HepG2 (cell line): Measurements from ENCODE around the gene SRGAP3. TPM values are rescaled to one million over a fixed set of nuclear protein-coding genes. Genes with fewer than 3 reads are reported as not detected.

Source experiments
- E2F1 ChIP-seq: sonication (generic); formaldehyde crosslinking; IDR thresholded peaks from 2 replicates; pipeline ENCODE4 v1.5.0; 2020; ENCODE audit warnings: missing genetic modification reagents
- MYPOP ChIP-seq: sonication (generic); formaldehyde crosslinking; IDR thresholded peaks from 2 replicates; pipeline ENCODE4 v1.8.1; 2023; ENCODE audit warnings: mild to moderate bottlenecking, moderate library complexity, missing genetic modification reagents
- MZF1 ChIP-seq: sonication (generic); formaldehyde crosslinking; IDR thresholded peaks from 2 replicates; pipeline ENCODE4 v1.8.1; 2023; ENCODE audit warnings: mild to moderate bottlenecking, missing genetic modification reagents, borderline replicate concordance
- RORA ChIP-seq: sonication (generic); formaldehyde crosslinking; IDR thresholded peaks from 2 replicates; pipeline ENCODE4 v1.5.0; 2020; ENCODE audit warnings: mild to moderate bottlenecking, missing genetic modification reagents, moderate library complexity
- ZNF101 ChIP-seq: sonication (generic); formaldehyde crosslinking; IDR thresholded peaks from 2 replicates; pipeline ENCODE4 v1.4.0; 2020; ENCODE audit warnings: mild to moderate bottlenecking, low read depth, missing genetic modification reagents, borderline replicate concordance
- ZNF142 ChIP-seq: sonication (generic); formaldehyde crosslinking; IDR thresholded peaks from 2 replicates; pipeline ENCODE4 v1.4.0; 2020; ENCODE audit warnings: missing genetic modification reagents
- polyA plus RNA-seq, 8 experiments: library from polyadenylated mRNA; depleted of rRNA in 3 of 8; stranded (reverse) in 7 of 8; unstranded in 1 of 8; fragments of >200 nt; fragmentation: Illumina TruSeq in 4 of 8; extraction: Trizol in 4 of 8; gene quantifications; 2 replicates each; pipeline versions ENCODE4 v1.2.1 to v1.2.3, GENCODE V29; 2011 to 2016; ENCODE audit warnings: low read depth in 4 of 8, missing spikeins in 1 of 8, mixed read lengths in 1 of 8; ENCODE audit not compliant: insufficient read depth in 1 of 8
- total RNA-seq, 5 experiments: library from RNA; depleted of rRNA; stranded (reverse); fragments of >200 nt; fragmentation: Illumina TruSeq; extraction: Trizol; gene quantifications; 2 replicates each; pipeline ENCODE4 v1.2.3, GENCODE V29; 2016; ENCODE audit warnings: low read depth in 1 of 5
- TF ChIP-seq, protein P1 (sequence below): sonication (generic); formaldehyde crosslinking; IDR thresholded peaks from 2 replicates; pipeline ENCODE4 v1.4.0; 2020; ENCODE audit warnings: mild to moderate bottlenecking, missing genetic modification reagents

The SRGAP3 gene
- total and polyA plus RNA-seq, 2 of the 13 experiments (the other 11 are each of a cell fraction or from before 2014, with no cell fraction given) = 1.2 to 1.4 TPM

DNA sequence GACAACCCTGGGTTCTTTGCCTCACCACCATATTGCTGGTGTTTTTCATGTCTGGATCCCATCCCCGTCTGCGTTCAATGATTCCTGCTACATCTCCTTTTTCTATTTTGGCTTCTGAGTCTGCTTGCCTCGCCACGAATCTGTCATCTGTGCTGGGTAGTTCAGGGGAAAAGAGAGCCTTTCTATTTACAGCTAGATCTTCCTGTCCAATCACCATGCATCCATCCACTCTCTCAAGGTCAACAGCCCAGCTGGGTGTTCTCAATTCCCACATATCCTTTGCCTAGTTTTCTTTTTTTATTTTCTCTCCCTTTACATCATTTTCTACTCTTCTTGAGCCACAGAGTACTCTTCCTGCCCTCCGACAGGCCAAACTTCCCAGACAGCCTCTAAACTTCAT is 181.4 kb downstream of the SRGAP3 start (continued):
- TF ChIP-seq ZNF142 (CRISPR knock-in tag) (no peak), MYPOP (CRISPR knock-in tag) (no peak), E2F1 (CRISPR knock-in tag) (no peak), ZNF101 (no peak), RORA (CRISPR knock-in tag) (no peak), MZF1 (no peak)
- TF ChIP-seq, protein P1, sequence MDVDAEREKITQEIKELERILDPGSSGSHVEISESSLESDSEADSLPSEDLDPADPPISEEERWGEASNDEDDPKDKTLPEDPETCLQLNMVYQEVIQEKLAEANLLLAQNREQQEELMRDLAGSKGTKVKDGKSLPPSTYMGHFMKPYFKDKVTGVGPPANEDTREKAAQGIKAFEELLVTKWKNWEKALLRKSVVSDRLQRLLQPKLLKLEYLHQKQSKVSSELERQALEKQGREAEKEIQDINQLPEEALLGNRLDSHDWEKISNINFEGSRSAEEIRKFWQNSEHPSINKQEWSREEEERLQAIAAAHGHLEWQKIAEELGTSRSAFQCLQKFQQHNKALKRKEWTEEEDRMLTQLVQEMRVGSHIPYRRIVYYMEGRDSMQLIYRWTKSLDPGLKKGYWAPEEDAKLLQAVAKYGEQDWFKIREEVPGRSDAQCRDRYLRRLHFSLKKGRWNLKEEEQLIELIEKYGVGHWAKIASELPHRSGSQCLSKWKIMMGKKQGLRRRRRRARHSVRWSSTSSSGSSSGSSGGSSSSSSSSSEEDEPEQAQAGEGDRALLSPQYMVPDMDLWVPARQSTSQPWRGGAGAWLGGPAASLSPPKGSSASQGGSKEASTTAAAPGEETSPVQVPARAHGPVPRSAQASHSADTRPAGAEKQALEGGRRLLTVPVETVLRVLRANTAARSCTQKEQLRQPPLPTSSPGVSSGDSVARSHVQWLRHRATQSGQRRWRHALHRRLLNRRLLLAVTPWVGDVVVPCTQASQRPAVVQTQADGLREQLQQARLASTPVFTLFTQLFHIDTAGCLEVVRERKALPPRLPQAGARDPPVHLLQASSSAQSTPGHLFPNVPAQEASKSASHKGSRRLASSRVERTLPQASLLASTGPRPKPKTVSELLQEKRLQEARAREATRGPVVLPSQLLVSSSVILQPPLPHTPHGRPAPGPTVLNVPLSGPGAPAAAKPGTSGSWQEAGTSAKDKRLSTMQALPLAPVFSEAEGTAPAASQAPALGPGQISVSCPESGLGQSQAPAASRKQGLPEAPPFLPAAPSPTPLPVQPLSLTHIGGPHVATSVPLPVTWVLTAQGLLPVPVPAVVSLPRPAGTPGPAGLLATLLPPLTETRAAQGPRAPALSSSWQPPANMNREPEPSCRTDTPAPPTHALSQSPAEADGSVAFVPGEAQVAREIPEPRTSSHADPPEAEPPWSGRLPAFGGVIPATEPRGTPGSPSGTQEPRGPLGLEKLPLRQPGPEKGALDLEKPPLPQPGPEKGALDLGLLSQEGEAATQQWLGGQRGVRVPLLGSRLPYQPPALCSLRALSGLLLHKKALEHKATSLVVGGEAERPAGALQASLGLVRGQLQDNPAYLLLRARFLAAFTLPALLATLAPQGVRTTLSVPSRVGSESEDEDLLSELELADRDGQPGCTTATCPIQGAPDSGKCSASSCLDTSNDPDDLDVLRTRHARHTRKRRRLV = no peak
